ENCODE measurements around the gene OSBPL8.

The OSBPL8 gene

DNA sequence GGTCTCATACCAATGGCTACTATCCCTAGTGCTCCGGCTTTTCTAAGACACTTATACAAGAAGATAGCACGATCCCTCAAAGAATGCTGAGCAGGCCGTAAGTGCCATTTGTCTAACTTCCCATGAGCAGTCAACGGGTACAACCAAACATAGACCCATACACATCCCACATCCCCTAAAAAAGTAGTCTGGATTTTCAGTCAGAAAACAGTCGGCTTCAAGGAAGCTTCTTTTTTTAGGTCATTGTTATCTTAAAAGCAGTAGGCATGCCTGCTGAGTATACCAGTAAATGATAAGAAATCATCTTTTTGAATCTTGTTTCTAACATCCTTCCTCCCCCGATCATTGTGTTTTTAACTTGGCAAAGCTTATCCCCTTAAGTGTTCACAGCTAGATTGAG, 19.8 kb downstream of the OSBPL8 start:
- Histone ChIP-seq H3K9me3 (ENCODE audit: control insufficient read depth in 1 of 2, low read length in 2 of 2) (peaks cover 0 to 2% of the 10 kb centered on the region in 2 donors), H3K4me3 (ENCODE audit: low read depth in 1 of 2, low read length in 2 of 2) (no peak overlapping the region), H3K4me1 (ENCODE audit: control insufficient read depth in 1 of 2, insufficient read depth in 2 of 2, low read length in 2 of 2) (no peaks in the 10 kb centered on the region), H3K27ac (ENCODE audit: low read length) (no peak overlapping the region), H3K27me3 (ENCODE audit: low read depth, low read length) (no peaks in the 10 kb centered on the region), H3K36me3 (ENCODE audit: control insufficient read depth in 1 of 2, insufficient read depth in 2 of 2, low read length in 2 of 2) (no peaks in the 10 kb centered on the region)

DNA sequence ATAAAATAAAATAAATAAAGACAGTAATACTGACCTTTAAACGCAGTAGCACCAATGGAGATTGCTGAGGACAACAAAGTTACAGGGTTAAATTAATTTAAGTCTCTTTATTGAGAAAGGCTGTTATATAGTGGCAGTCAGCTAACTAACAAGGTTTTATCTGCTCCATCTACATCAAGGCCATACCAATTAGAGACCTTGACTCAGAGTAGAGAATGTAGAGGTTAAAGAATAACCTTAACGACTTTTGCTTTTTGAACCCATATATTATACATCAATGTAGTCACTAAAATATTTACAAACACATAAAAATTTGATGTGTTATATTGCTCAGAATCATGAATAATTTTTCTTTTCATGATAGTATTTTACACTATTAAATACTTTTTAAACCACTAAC, 21.6 kb downstream of the OSBPL8 start:
- H3K36me3 ChIP-seq (ENCODE audit: control insufficient read depth in 1 of 2, insufficient read depth in 2 of 2, low read length in 2 of 2) = no peaks in the 10 kb centered on the region
- H3K4me1 ChIP-seq (ENCODE audit: control insufficient read depth in 1 of 2, insufficient read depth in 2 of 2, low read length in 2 of 2) = peaks cover 0 to 4% of the 10 kb centered on the region in 2 donors
- H3K9me3 ChIP-seq (ENCODE audit: control insufficient read depth in 1 of 2, low read length in 2 of 2) = peaks cover 0 to 2% of the 10 kb centered on the region in 2 donors
- H3K27ac ChIP-seq (ENCODE audit: low read length) = no peak overlapping the region
- H3K4me3 ChIP-seq (ENCODE audit: low read depth in 1 of 2, low read length in 2 of 2) = no peak overlapping the region
- H3K27me3 ChIP-seq (ENCODE audit: low read depth, low read length) = no peaks in the 10 kb centered on the region

GRCh38 chr12:76536546-76536945, 23.0 kb downstream of the OSBPL8 start:
- Histone ChIP-seq H3K27ac (ENCODE audit: low read length) (no peak overlapping the region), H3K36me3 (ENCODE audit: control insufficient read depth in 1 of 2, insufficient read depth in 2 of 2, low read length in 2 of 2) (no peaks in the 10 kb centered on the region), H3K4me1 (ENCODE audit: control insufficient read depth in 1 of 2, insufficient read depth in 2 of 2, low read length in 2 of 2) (peaks cover 0 to 4% of the 10 kb centered on the region in 2 donors), H3K9me3 (ENCODE audit: control insufficient read depth in 1 of 2, low read length in 2 of 2) (peaks cover 0 to 2% of the 10 kb centered on the region in 2 donors), H3K4me3 (ENCODE audit: low read depth in 1 of 2, low read length in 2 of 2) (no peak overlapping the region), H3K27me3 (ENCODE audit: low read depth, low read length) (no peaks in the 10 kb centered on the region)

DNA sequence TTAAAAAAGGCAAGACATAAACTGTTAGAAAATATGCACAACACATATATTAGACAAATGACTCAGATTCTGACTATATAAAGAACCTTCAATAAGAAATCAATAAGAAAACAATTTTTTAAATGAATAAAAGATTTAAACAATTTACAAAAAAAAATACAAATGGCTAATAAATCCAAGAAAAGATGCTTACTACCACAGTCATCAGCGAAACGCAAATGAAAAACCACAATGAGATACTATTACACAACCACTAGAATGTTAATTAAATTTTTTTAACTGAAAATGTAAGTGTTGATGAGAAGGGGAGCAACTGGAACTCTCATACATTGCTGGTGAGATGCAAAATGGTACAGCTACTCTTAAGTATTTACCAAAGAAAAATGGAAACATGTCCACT, 24.4 kb downstream of the OSBPL8 start:
- no peaks in the 10 kb centered on the region for H3K36me3 ChIP-seq (ENCODE audit: control insufficient read depth in 1 of 2, insufficient read depth in 2 of 2, low read length in 2 of 2)
- peaks cover 0 to 2% of the 10 kb centered on the region in 2 donors for H3K9me3 ChIP-seq (ENCODE audit: control insufficient read depth in 1 of 2, low read length in 2 of 2)
- no peak overlapping the region for H3K27ac ChIP-seq (ENCODE audit: low read length)
- H3K4me3 ChIP-seq (ENCODE audit: low read depth in 1 of 2, low read length in 2 of 2) = no peak overlapping the region
- H3K27me3 ChIP-seq (ENCODE audit: low read depth, low read length) = no peaks in the 10 kb centered on the region
- H3K4me1 ChIP-seq (ENCODE audit: control insufficient read depth in 1 of 2, insufficient read depth in 2 of 2, low read length in 2 of 2) = peaks cover 0 to 4% of the 10 kb centered on the region in 2 donors

DNA sequence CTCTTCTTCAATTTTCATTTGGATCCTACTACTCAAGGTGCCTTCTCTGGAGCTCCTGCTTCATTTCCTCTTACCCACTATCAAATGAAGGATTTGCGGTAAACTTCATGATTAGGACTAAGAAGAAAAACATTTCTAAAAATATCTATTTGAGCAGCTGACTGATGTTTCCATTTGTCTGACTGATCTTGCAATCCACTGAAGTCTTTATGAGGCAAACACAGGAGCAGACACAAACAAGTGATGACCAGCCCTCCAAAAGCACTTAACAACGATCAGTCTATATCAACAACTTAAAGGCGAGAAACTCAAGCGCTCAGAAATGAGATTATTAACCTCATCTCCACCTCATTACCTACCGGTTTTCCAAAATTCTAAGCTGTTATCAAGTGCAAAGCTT, 26.2 kb downstream of the OSBPL8 start:
- no peak overlapping the region for H3K27ac ChIP-seq (ENCODE audit: low read length)
- H3K4me3 ChIP-seq (ENCODE audit: low read depth in 1 of 2, low read length in 2 of 2) = no peak overlapping the region
- H3K4me1 ChIP-seq (ENCODE audit: control insufficient read depth in 1 of 2, insufficient read depth in 2 of 2, low read length in 2 of 2) = peaks cover 0 to 4% of the 10 kb centered on the region in 2 donors

GRCh38 chr12:76532520-76532919, 27.1 kb downstream of the OSBPL8 start:
- H3K27ac ChIP-seq (ENCODE audit: low read length) = no peak overlapping the region
- H3K4me3 ChIP-seq (ENCODE audit: low read depth in 1 of 2, low read length in 2 of 2) = no peak overlapping the region
- no peaks in the 10 kb centered on the region for H3K27me3 ChIP-seq (ENCODE audit: low read depth, low read length)
- H3K4me1 ChIP-seq (ENCODE audit: control insufficient read depth in 1 of 2, insufficient read depth in 2 of 2, low read length in 2 of 2) = peaks cover 0 to 4% of the 10 kb centered on the region in 2 donors
- peaks cover 0 to 2% of the 10 kb centered on the region in 2 donors for H3K9me3 ChIP-seq (ENCODE audit: control insufficient read depth in 1 of 2, low read length in 2 of 2)
- no peaks in the 10 kb centered on the region for H3K36me3 ChIP-seq (ENCODE audit: control insufficient read depth in 1 of 2, insufficient read depth in 2 of 2, low read length in 2 of 2)

More for the DNA sequence above, 26.2 kb downstream of the OSBPL8 start:
- Histone ChIP-seq H3K27me3 (ENCODE audit: low read depth, low read length) (no peaks in the 10 kb centered on the region), H3K9me3 (ENCODE audit: control insufficient read depth in 1 of 2, low read length in 2 of 2) (peaks cover 0 to 2% of the 10 kb centered on the region in 2 donors), H3K36me3 (ENCODE audit: control insufficient read depth in 1 of 2, insufficient read depth in 2 of 2, low read length in 2 of 2) (no peaks in the 10 kb centered on the region)

GRCh38 chr12:76531056-76531455, 28.5 kb downstream of the OSBPL8 start:
- no peaks in the 10 kb centered on the region for H3K36me3 ChIP-seq (ENCODE audit: control insufficient read depth in 1 of 2, insufficient read depth in 2 of 2, low read length in 2 of 2)
- no peaks in the 10 kb centered on the region for H3K27me3 ChIP-seq (ENCODE audit: low read depth, low read length)
- H3K27ac ChIP-seq (ENCODE audit: low read length) = no peak overlapping the region
- H3K4me3 ChIP-seq (ENCODE audit: low read depth in 1 of 2, low read length in 2 of 2) = no peak overlapping the region
- H3K4me1 ChIP-seq (ENCODE audit: control insufficient read depth in 1 of 2, insufficient read depth in 2 of 2, low read length in 2 of 2) = peaks cover 0 to 4% of the 10 kb centered on the region in 2 donors
- peaks cover 0 to 2% of the 10 kb centered on the region in 2 donors for H3K9me3 ChIP-seq (ENCODE audit: control insufficient read depth in 1 of 2, low read length in 2 of 2)

- Histone ChIP-seq H3K4me3 (ENCODE audit: low read depth in 1 of 2, low read length in 2 of 2) (no peak overlapping the region), H3K36me3 (ENCODE audit: control insufficient read depth in 1 of 2, insufficient read depth in 2 of 2, low read length in 2 of 2) (no peaks in the 10 kb centered on the region), H3K27me3 (ENCODE audit: low read depth, low read length) (no peaks in the 10 kb centered on the region), H3K4me1 (ENCODE audit: control insufficient read depth in 1 of 2, insufficient read depth in 2 of 2, low read length in 2 of 2) (peaks cover 0 to 4% of the 10 kb centered on the region in 2 donors), H3K27ac (ENCODE audit: low read length) (no peak overlapping the region), H3K9me3 (ENCODE audit: control insufficient read depth in 1 of 2, low read length in 2 of 2) (peaks cover 0 to 1% of the 10 kb centered on the region in 2 donors)
Observed at GRCh38 chr12:76530516-76530915, 29.1 kb downstream of the OSBPL8 start.

DNA sequence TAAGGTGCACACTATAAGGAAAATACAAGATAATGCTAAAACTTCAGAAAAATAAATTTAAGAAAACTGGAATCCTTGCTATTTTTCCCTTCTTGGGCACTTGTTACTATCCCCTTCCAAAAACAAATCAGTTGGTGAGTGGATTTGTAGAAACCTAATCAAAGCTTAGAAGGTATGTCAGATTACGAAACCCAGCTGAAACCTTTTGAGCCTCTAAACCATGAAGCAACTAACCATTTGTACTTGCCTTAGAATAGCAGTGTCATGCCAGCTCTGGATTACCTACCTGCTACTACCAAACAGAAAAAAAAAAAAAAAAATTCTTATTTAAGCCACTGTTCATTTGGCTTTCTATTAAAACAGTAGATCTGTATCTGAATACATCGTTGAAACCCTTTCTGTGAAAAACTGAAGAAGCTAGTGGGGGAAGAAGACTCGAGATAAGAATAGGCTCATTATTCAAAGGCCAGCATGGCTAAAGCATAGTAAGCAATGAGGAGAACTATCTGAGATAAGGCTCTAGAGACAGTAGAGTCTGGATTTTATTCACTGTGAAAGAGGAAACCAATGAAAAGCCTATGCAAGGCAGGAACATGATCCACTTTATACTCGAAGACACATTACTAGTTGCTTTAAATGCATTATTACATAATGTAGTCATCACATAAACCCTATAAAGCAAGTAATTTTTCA, 30.2 kb downstream of the OSBPL8 start:
- Histone ChIP-seq H3K27me3 (ENCODE audit: low read depth, low read length) (no peaks in the 10 kb centered on the region), H3K4me3 (ENCODE audit: low read depth in 1 of 2, low read length in 2 of 2) (no peak overlapping the region), H3K27ac (ENCODE audit: low read length) (no peak overlapping the region), H3K4me1 (ENCODE audit: control insufficient read depth in 1 of 2, insufficient read depth in 2 of 2, low read length in 2 of 2) (peaks cover 0 to 4% of the 10 kb centered on the region in 2 donors), H3K36me3 (ENCODE audit: control insufficient read depth in 1 of 2, insufficient read depth in 2 of 2, low read length in 2 of 2) (no peaks in the 10 kb centered on the region), H3K9me3 (ENCODE audit: control insufficient read depth in 1 of 2, low read length in 2 of 2) (no peaks in the 10 kb centered on the region)

DNA sequence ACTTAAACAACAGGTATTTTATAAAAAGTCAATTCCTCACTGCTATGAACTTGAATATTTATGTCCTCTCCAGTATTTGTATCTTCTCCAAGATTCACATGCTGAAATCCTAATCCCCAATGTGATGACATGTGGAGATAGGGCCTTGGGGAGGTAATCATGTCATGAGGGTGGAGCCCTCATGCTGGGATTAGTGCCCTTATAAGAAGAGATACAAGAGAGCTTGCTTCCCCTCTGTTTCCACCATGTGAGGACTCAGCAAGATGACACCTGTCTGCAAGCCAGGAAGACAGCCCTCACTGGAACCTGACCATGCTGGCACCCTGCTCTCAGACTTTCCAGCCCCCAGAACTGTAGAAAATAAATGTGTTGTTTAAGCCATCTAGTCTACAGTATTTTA, 36.2 kb downstream of the OSBPL8 start:
- H3K4me3 ChIP-seq (ENCODE audit: low read depth in 1 of 2, low read length in 2 of 2) = no peak overlapping the region
- no peaks in the 10 kb centered on the region for H3K9me3 ChIP-seq (ENCODE audit: control insufficient read depth in 1 of 2, low read length in 2 of 2)
- H3K36me3 ChIP-seq (ENCODE audit: control insufficient read depth in 1 of 2, insufficient read depth in 2 of 2, low read length in 2 of 2) = peaks cover 0 to 6% of the 10 kb centered on the region in 2 donors
- no peak overlapping the region for H3K27ac ChIP-seq (ENCODE audit: low read length)
- H3K4me1 ChIP-seq (ENCODE audit: control insufficient read depth in 1 of 2, insufficient read depth in 2 of 2, low read length in 2 of 2) = no peaks in the 10 kb centered on the region
- no peaks in the 10 kb centered on the region for H3K27me3 ChIP-seq (ENCODE audit: low read depth, low read length)

GRCh38 chr12:76520348-76520747, 39.2 kb downstream of the OSBPL8 start:
- no peaks in the 10 kb centered on the region for H3K27me3 ChIP-seq (ENCODE audit: low read depth, low read length)
- no peaks in the 10 kb centered on the region for H3K4me1 ChIP-seq (ENCODE audit: control insufficient read depth in 1 of 2, insufficient read depth in 2 of 2, low read length in 2 of 2)
- H3K9me3 ChIP-seq (ENCODE audit: control insufficient read depth in 1 of 2, low read length in 2 of 2) = no peaks in the 10 kb centered on the region
- H3K4me3 ChIP-seq (ENCODE audit: low read depth in 1 of 2, low read length in 2 of 2) = no peak overlapping the region
- H3K36me3 ChIP-seq (ENCODE audit: control insufficient read depth in 1 of 2, insufficient read depth in 2 of 2, low read length in 2 of 2) = peaks cover 0 to 6% of the 10 kb centered on the region in 2 donors
- H3K27ac ChIP-seq (ENCODE audit: low read length) = no peak overlapping the region

- no peaks in the 10 kb centered on the region for H3K9me3 ChIP-seq (ENCODE audit: control insufficient read depth in 1 of 2, low read length in 2 of 2)
- no peak overlapping the region for H3K4me3 ChIP-seq (ENCODE audit: low read depth in 1 of 2, low read length in 2 of 2)
- no peaks in the 10 kb centered on the region for H3K27me3 ChIP-seq (ENCODE audit: low read depth, low read length)
- no peak overlapping the region for H3K27ac ChIP-seq (ENCODE audit: low read length)
- H3K36me3 ChIP-seq (ENCODE audit: control insufficient read depth in 1 of 2, insufficient read depth in 2 of 2, low read length in 2 of 2) = peaks cover 0 to 6% of the 10 kb centered on the region in 2 donors
- H3K4me1 ChIP-seq (ENCODE audit: control insufficient read depth in 1 of 2, insufficient read depth in 2 of 2, low read length in 2 of 2) = no peaks in the 10 kb centered on the region
Observed at GRCh38 chr12:76519538-76519937, 40.0 kb downstream of the OSBPL8 start.
